Hepatocyte (in vitro differentiated cells): ENCODE results near the gene PTPRE. TPM values are rescaled to one million over a fixed set of nuclear protein-coding genes. Genes with fewer than 3 reads are reported as not detected.

Experiments used
- DNase-seq: peaks from one replicate; pipeline ENCODE4 v3.0.0-alpha.2; 2016; ENCODE audit warnings: low spot score
- H2AFZ ChIP-seq: fragments of 200-600 bp; sonication (generic); 2 replicates; pipeline ENCODE4 v1.6.0; 2016; ENCODE audit warnings: antibody characterized with exemption, mild to moderate bottlenecking
- H3K27ac ChIP-seq: fragments of 200-600 bp; sonication (generic); 2 replicates; pipeline ENCODE4 v1.5.1; 2016; ENCODE audit warnings: mild to moderate bottlenecking
- H3K27me3 ChIP-seq: fragments of 200-600 bp; sonication (generic); 2 replicates; pipeline ENCODE4 v1.6.1; 2016
- H3K36me3 ChIP-seq: fragments of 200-600 bp; sonication (generic); replicated peaks from 2 replicates; pipeline ENCODE4 v1.5.1; 2016; ENCODE audit warnings: low read depth; ENCODE audit not compliant: insufficient read depth
- H3K4me1 ChIP-seq: fragments of 200-600 bp; sonication (generic); 2 replicates; pipeline ENCODE4 v1.5.1; 2016; ENCODE audit warnings: mild to moderate bottlenecking, moderate library complexity; ENCODE audit not compliant: insufficient read depth
- H3K4me2 ChIP-seq: fragments of 200-600 bp; sonication (generic); 2 replicates; pipeline ENCODE4 v1.6.0; 2016
- H3K4me3 ChIP-seq: fragments of 200-600 bp; sonication (generic); 2 replicates; pipeline ENCODE4 v1.5.1; 2016; ENCODE audit warnings: mild to moderate bottlenecking
- H3K79me2 ChIP-seq: fragments of 200-600 bp; sonication (generic); 2 replicates; pipeline ENCODE4 v1.6.0; 2017; ENCODE audit warnings: mild to moderate bottlenecking
- H3K9me2 ChIP-seq: fragments of 200-600 bp; sonication (generic); replicated peaks from 2 replicates; pipeline ENCODE4 v1.6.0; 2017; ENCODE audit warnings: mild to moderate bottlenecking; ENCODE audit not compliant: insufficient read depth
- H3K9me3 ChIP-seq: fragments of 200-600 bp; sonication (generic); 2 replicates; pipeline ENCODE4 v1.5.1; 2016; ENCODE audit warnings: low read depth, mild to moderate bottlenecking
- H4K20me1 ChIP-seq: fragments of 200-600 bp; sonication (generic); 2 replicates; pipeline ENCODE4 v1.6.0; 2016; ENCODE audit warnings: mild to moderate bottlenecking; ENCODE audit not compliant: insufficient read depth, poor library complexity, severe bottlenecking
- EZH2 ChIP-seq: fragments of 200-600 bp; sonication (generic); IDR thresholded peaks from 2 replicates; pipeline ENCODE4 v1.6.1; 2016; ENCODE audit warnings: antibody characterized with exemption, mild to moderate bottlenecking, borderline replicate concordance
- EZH2phosphoT487 ChIP-seq: fragments of 200-600 bp; sonication (generic); IDR thresholded peaks from one replicate; pipeline ENCODE4 v1.6.1; 2018; ENCODE audit warnings: antibody characterized with exemption, mild to moderate bottlenecking, low read depth, moderate library complexity; ENCODE audit not compliant: unreplicated experiment, severe bottlenecking
- WGBS: methylation state at CpG from one replicate; pipeline ENCODE4 v1.1.6; 2016; ENCODE audit warnings: low lambda C conversion rate; ENCODE audit errors: missing lambda C conversion rate; 5-methylcytosine and 5-hydroxymethylcytosine counted together
- polyA plus RNA-seq: library from polyadenylated mRNA; unstranded; fragments of >200 nt; fragmentation: Nextera tagmentation; extraction: Ambion mirVana; gene quantifications from 2 replicates; pipeline ENCODE4 v1.2.1, GENCODE V29; 2016
- total RNA-seq: library from RNA; depleted of rRNA; stranded (reverse); fragments of >200 nt; gene quantifications from 2 replicates; pipeline ENCODE4 v1.2.3, GENCODE V29; 2014
- TF ChIP-seq, protein P1 (sequence below): fragments of 200-600 bp; sonication (generic); IDR thresholded peaks from 2 replicates; pipeline ENCODE4 v1.5.1; 2016; ENCODE audit warnings: antibody characterized with exemption, mild to moderate bottlenecking; ENCODE audit not compliant: poor library complexity

PTPRE gene
- total and polyA plus RNA-seq, 2 experiments from 2014 or later = 3.2 to 10.1 TPM

GRCh38 chr10:127998501-127999144, 91.7 kb downstream of the PTPRE start:
- H3K9me3 ChIP-seq = no peaks in the 10 kb centered on the region
- H3K4me2 ChIP-seq = no peak overlapping the region
- H2AFZ ChIP-seq = no peak overlapping the region
- H3K4me1 ChIP-seq = no peaks in the 10 kb centered on the region
- no peaks in the 10 kb centered on the region for H3K27me3 ChIP-seq
- no peaks in the 10 kb centered on the region for H4K20me1 ChIP-seq
- no peak for DNase-seq
- H3K9me2 ChIP-seq = no peaks in the 10 kb centered on the region
- no peaks in the 10 kb centered on the region for H3K36me3 ChIP-seq
- no peak overlapping the region for H3K27ac ChIP-seq
- 90% methylated on average over 17 of the region's 17 CpGs for WGBS
- no peaks in the 10 kb centered on the region for H3K79me2 ChIP-seq
- no peak overlapping the region for H3K4me3 ChIP-seq
- TF ChIP-seq EZH2phosphoT487 = no peak
- TF ChIP-seq, protein P1, sequence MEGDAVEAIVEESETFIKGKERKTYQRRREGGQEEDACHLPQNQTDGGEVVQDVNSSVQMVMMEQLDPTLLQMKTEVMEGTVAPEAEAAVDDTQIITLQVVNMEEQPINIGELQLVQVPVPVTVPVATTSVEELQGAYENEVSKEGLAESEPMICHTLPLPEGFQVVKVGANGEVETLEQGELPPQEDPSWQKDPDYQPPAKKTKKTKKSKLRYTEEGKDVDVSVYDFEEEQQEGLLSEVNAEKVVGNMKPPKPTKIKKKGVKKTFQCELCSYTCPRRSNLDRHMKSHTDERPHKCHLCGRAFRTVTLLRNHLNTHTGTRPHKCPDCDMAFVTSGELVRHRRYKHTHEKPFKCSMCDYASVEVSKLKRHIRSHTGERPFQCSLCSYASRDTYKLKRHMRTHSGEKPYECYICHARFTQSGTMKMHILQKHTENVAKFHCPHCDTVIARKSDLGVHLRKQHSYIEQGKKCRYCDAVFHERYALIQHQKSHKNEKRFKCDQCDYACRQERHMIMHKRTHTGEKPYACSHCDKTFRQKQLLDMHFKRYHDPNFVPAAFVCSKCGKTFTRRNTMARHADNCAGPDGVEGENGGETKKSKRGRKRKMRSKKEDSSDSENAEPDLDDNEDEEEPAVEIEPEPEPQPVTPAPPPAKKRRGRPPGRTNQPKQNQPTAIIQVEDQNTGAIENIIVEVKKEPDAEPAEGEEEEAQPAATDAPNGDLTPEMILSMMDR = no peak
- no peak for TF ChIP-seq EZH2

GRCh38 chr10:127999297-128000129, 92.6 kb downstream of the PTPRE start:
- no peaks in the 10 kb centered on the region for H3K9me2 ChIP-seq
- H3K79me2 ChIP-seq = no peaks in the 10 kb centered on the region
- WGBS = 89% methylated on average over 23 of the region's 23 CpGs
- no peaks in the 10 kb centered on the region for H3K36me3 ChIP-seq
- no peaks in the 10 kb centered on the region for H4K20me1 ChIP-seq
- no peaks in the 10 kb centered on the region for H3K9me3 ChIP-seq
- H3K4me1 ChIP-seq = no peaks in the 10 kb centered on the region
- DNase-seq = no peak
- H3K4me3 ChIP-seq = no peak overlapping the region
- H3K4me2 ChIP-seq = no peak overlapping the region
- H2AFZ ChIP-seq = no peak overlapping the region
- no peaks in the 10 kb centered on the region for H3K27me3 ChIP-seq
- TF ChIP-seq EZH2phosphoT487 = no peak
- TF ChIP-seq EZH2 = no peak
- TF ChIP-seq, protein P1 = no peak
- no peak overlapping the region for H3K27ac ChIP-seq

- no peaks in the 10 kb centered on the region for H3K27me3 ChIP-seq
- H3K4me2 ChIP-seq = no peak overlapping the region
- TF ChIP-seq EZH2phosphoT487 (no peak), EZH2 (no peak)
- TF ChIP-seq, protein P1 = no peak
- no peak for DNase-seq
- no peaks in the 10 kb centered on the region for H3K9me3 ChIP-seq
- no peaks in the 10 kb centered on the region for H3K4me1 ChIP-seq
- H3K79me2 ChIP-seq = no peaks in the 10 kb centered on the region
- no peaks in the 10 kb centered on the region for H4K20me1 ChIP-seq
- WGBS = 83% methylated on average over 5 of the region's 5 CpGs
- no peak overlapping the region for H2AFZ ChIP-seq
- no peak overlapping the region for H3K4me3 ChIP-seq
- no peaks in the 10 kb centered on the region for H3K36me3 ChIP-seq
- H3K9me2 ChIP-seq = no peaks in the 10 kb centered on the region
- no peak overlapping the region for H3K27ac ChIP-seq
Measured at GRCh38 chr10:128000471-128001362, 93.8 kb downstream of the PTPRE start.
